Breast epithelium (tissue), 4 donors: Measurements from ENCODE around the gene SP2. TPM values are rescaled to one million over a fixed set of nuclear protein-coding genes. Genes with fewer than 3 reads are reported as not detected.

Experiments used
- DNase-seq, 2 donors: peaks; one replicate each; pipeline ENCODE4 v3.0.0-alpha.2; 2019; ENCODE audit warnings: low spot score in 2 of 2
- H3K27ac ChIP-seq, 2 donors: fragments of 200-600 bp; sonication (generic) in 1 of 2; one replicate each; pipeline ENCODE4 v1.5.1; 2016 to 2019; ENCODE audit warnings: mild to moderate bottlenecking in 1 of 2
- H3K27me3 ChIP-seq, 2 donors: fragments of 200-600 bp; sonication (generic) in 1 of 2; one replicate each; pipeline versions ENCODE4 v1.5.1 to v1.6.0; 2017 to 2019; ENCODE audit warnings: control low read depth in 1 of 2, mild to moderate bottlenecking in 1 of 2
- H3K36me3 ChIP-seq: fragments of 200-600 bp; one replicate; pipeline ENCODE4 v1.5.1; 2019
- H3K4me1 ChIP-seq, 2 donors: fragments of 200-600 bp; sonication (generic); one replicate each; pipeline ENCODE4 v1.5.1; 2016 to 2019; ENCODE audit warnings: control low read depth in 1 of 2
- H3K4me3 ChIP-seq, 3 donors: fragments of 200-600 bp; sonication (generic); 1 replicate in 2 of 3; 2 replicates in 1 of 3; pipeline ENCODE4 v1.5.1; 2016 to 2019; ENCODE audit warnings: mild to moderate bottlenecking in 3 of 3, moderate library complexity in 2 of 3
- H3K9me3 ChIP-seq, 2 donors: fragments of 200-600 bp; sonication (generic) in 1 of 2; one replicate each; pipeline ENCODE4 v1.5.1; 2016 to 2019; ENCODE audit warnings: control low read depth in 1 of 2
- POLR2A ChIP-seq: fragments of 450-650 bp; IDR thresholded peaks from one replicate; pipeline ENCODE4 v1.6.1; 2016; ENCODE audit warnings: antibody characterized with exemption, mild to moderate bottlenecking, moderate library complexity
- POLR2AphosphoS5 ChIP-seq, 3 donors: sonication (generic); formaldehyde crosslinking; IDR thresholded peaks; one replicate each; pipeline ENCODE4 v1.6.1; 2017; ENCODE audit warnings: antibody characterized with exemption in 3 of 3
- intact Hi-C: fragments of 100-400 bp; cut with DNase I; formaldehyde crosslinking; loops from one replicate; pipeline ENCODE4 v1.15.1; 2023; ENCODE audit warnings: low total_unique reads
- total RNA-seq, 3 donors: library from RNA; depleted of rRNA; stranded (reverse); fragments of >200 nt; gene quantifications; one replicate each; pipeline ENCODE4 v1.1.0, GENCODE V29; 2016
- TF ChIP-seq, protein P1 (sequence below), 3 donors: fragments of 450-650 bp; IDR thresholded peaks; one replicate each; pipeline ENCODE4 v1.5.1; 2016 to 2017; ENCODE audit warnings: antibody characterized with exemption in 3 of 3, mild to moderate bottlenecking in 3 of 3, moderate library complexity in 3 of 3

SP2 gene
- 1 to 10 TPM; 4.6 to 9.8 (median 5.6) TPM for total RNA-seq

GRCh38 chr17:47895856-47896671 lies at the start of gene SP2:
Gene SP2 (plus strand): TSS chr17:47896236. CDS start chr17:47896287, 51 bp downstream.
- Histone ChIP-seq H3K27ac (peak within 1 kb of the TSS; percentile 100), H3K27me3 (no peaks in the 10 kb centered on the region), H3K9me3 (no peaks in the 10 kb centered on the region), H3K4me1 (peaks cover 5 to 31% of the 10 kb centered on the region in 2 donors), H3K36me3 (no peaks in the 10 kb centered on the region), H3K4me3 (peak within 1 kb of the TSS; percentile 56 to 99 (median 76))
- peak; percentile 99 to 100 for DNase-seq
- TF ChIP-seq POLR2A (peak; percentile 35), POLR2AphosphoS5 (IDR thresholded peaks at IDR 0.05) (peak; percentile 56 to 96 (median 86))
- TF ChIP-seq, protein P1, sequence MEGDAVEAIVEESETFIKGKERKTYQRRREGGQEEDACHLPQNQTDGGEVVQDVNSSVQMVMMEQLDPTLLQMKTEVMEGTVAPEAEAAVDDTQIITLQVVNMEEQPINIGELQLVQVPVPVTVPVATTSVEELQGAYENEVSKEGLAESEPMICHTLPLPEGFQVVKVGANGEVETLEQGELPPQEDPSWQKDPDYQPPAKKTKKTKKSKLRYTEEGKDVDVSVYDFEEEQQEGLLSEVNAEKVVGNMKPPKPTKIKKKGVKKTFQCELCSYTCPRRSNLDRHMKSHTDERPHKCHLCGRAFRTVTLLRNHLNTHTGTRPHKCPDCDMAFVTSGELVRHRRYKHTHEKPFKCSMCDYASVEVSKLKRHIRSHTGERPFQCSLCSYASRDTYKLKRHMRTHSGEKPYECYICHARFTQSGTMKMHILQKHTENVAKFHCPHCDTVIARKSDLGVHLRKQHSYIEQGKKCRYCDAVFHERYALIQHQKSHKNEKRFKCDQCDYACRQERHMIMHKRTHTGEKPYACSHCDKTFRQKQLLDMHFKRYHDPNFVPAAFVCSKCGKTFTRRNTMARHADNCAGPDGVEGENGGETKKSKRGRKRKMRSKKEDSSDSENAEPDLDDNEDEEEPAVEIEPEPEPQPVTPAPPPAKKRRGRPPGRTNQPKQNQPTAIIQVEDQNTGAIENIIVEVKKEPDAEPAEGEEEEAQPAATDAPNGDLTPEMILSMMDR (IDR thresholded peaks at IDR 0.05) = peak; percentile 19 to 72 (median 35)
- intact Hi-C loops = no loop called here

DNA sequence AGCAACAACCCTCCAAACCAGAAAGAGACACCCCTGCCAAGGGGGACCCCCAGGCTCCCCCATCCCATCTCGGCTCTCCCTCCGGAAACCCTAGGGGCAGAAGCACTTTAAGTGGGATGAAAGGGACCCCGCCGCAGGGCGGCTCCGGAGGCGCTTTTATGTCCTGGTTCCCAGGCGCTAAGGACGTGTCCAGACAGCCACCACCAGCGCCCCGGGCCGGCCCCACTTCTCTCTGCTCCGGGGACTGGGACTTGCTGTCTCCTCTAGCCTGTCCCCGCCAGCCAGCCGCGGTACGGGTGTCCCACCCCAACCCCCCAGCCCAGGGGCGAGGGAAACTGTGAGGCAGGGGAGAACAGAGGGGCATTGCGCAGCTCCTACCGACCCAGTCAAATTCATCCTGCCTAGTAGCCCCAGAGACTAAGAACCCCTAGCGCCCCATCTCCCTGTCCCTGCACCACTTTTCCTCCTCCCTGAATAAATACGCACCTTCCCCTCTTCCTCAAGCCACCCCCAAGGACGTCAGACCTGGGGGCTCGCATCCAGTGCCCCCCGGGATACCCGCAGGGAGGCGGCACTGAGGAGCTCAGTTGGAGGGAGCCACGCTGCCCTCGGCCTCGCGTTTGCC lies 49.2 kb upstream of the SP2 start:
- Histone ChIP-seq H3K4me3 (peak overlapping the region in 2 of 3 donors; percentile 4 to 25), H3K27me3 (peaks cover 0 to 16% of the 10 kb centered on the region in 2 donors), H3K9me3 (no peaks in the 10 kb centered on the region), H3K36me3 (no peaks in the 10 kb centered on the region), H3K27ac (no peak overlapping the region), H3K4me1 (peaks cover 3 to 15% of the 10 kb centered on the region in 2 donors)
- TF ChIP-seq POLR2AphosphoS5 (IDR thresholded peaks at IDR 0.05) (no peak), POLR2A (no peak)
- TF ChIP-seq, protein P1 (IDR thresholded peaks at IDR 0.05) = no peak
- no peak for DNase-seq
- intact Hi-C loops = no loop called here

- Histone ChIP-seq H3K9me3 (no peaks in the 10 kb centered on the region), H3K36me3 (no peaks in the 10 kb centered on the region), H3K27me3 (peaks cover 0 to 18% of the 10 kb centered on the region in 2 donors), H3K27ac (no peak overlapping the region), H3K4me3 (peak overlapping the region in 2 of 3 donors; percentile 25 to 62), H3K4me1 (peaks cover 3 to 15% of the 10 kb centered on the region in 2 donors)
- no peak for DNase-seq
- intact Hi-C loops = no loop called here
- no peak for TF ChIP-seq POLR2AphosphoS5 (IDR thresholded peaks at IDR 0.05)
- no peak for TF ChIP-seq POLR2A
- TF ChIP-seq, protein P1 (IDR thresholded peaks at IDR 0.05) = no peak
Observed at GRCh38 chr17:47847341-47848197, 48.5 kb upstream of the SP2 start.

- no peaks in the 10 kb centered on the region for H3K36me3 ChIP-seq
- no peaks in the 10 kb centered on the region for H3K9me3 ChIP-seq
- H3K4me3 ChIP-seq = peak overlapping the region in 1 of 3 donors; percentile 62
- no peak for DNase-seq
- no peak overlapping the region for H3K27ac ChIP-seq
- TF ChIP-seq, protein P1 (IDR thresholded peaks at IDR 0.05) = no peak
- TF ChIP-seq POLR2A = no peak
- no peak for TF ChIP-seq POLR2AphosphoS5 (IDR thresholded peaks at IDR 0.05)
- intact Hi-C loops = no loop called here
- peaks cover 3 to 12% of the 10 kb centered on the region in 2 donors for H3K4me1 ChIP-seq
- H3K27me3 ChIP-seq = peaks cover 0 to 24% of the 10 kb centered on the region in 2 donors
Observed at GRCh38 chr17:47848198-47848513, 47.9 kb upstream of the SP2 start.
